ENCODE results near the gene SLC27A2.

Gene SLC27A2

GRCh38 chr15:50275091-50275490, 93.1 kb downstream of the SLC27A2 start:
- no peak for DNase-seq (ENCODE audit: low spot score)

GRCh38 chr15:50275908-50276307, 93.9 kb downstream of the SLC27A2 start:
- no peak for DNase-seq (ENCODE audit: low spot score)

GRCh38 chr15:50277370-50277769, 95.4 kb downstream of the SLC27A2 start:
- no peak for DNase-seq (ENCODE audit: low spot score)

- DNase-seq (ENCODE audit: low spot score), result no peak
Measured at GRCh38 chr15:50278496-50278895, 96.5 kb downstream of the SLC27A2 start.

- no peak for DNase-seq (ENCODE audit: low spot score)
Measured at GRCh38 chr15:50280271-50280670, 98.3 kb downstream of the SLC27A2 start.

DNA sequence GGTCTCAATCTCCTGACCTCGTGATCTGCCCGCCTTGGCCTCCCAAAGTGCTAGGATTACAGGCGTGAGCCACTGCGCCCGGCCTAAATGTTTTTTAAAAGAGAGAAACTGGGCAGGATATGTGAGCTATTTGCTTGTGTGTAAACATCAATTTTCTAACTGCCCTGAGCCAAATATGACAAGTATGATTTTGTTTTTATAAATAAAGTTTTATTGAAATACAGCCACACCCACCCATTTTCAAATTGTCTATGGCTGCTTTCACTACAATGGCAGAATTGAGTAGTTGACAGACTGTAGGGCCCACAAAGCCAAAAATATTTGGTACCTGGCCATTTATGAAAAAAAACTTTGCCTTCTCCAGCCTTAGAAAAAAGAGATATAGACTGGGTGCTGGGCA, 99.4 kb downstream of the SLC27A2 start:
- no peak for DNase-seq (ENCODE audit: low spot score)

Data from GM03348 (cell line).